Inflammatory macrophage treated with lipopolysaccharide for 1 hour (primary cell): ENCODE results near the gene ITGAE.
"Not testable (repeated sequence)": the region's sequence is repeated elsewhere in the genome, so short reads cannot be mapped to it uniquely, and the experiment has no call there.

ENCODE experiments used
- DNase-seq, 2 donors: peaks; one replicate each; pipeline ENCODE4 v3.0.0-alpha.2; 2020 to 2022

ITGAE gene

GRCh38 chr17:3800362-3801271 is at the start of gene ITGAE:
TSS of gene ITGAE (minus strand) at chr17:3801188. CDS start at chr17:3801144, 44 bp downstream.
- DNase-seq = peak; percentile 16 to 28

GRCh38 chr17:3848229-3848835 is 47.3 kb upstream of the ITGAE start:
- peak; percentile 21 to 31 for DNase-seq

GRCh38 chr17:3847165-3847670 is 46.2 kb upstream of the ITGAE start:
- DNase-seq = no peak

GRCh38 chr17:3846437-3847164 is 45.6 kb upstream of the ITGAE start:
- DNase-seq = no peak

- peak; percentile 90 to 99 for DNase-seq
Observed at GRCh38 chr17:3845621-3846436, 44.8 kb upstream of the ITGAE start, which contains the start of gene NCBP3. TSS of gene NCBP3 (minus strand) at chr17:3846246. CDS start at chr17:3846223, 23 bp downstream.

GRCh38 chr17:3845291-3845620 is 44.3 kb upstream of the ITGAE start:
- no peak for DNase-seq

GRCh38 chr17:3844556-3844955 is 43.6 kb upstream of the ITGAE start:
- DNase-seq = not testable (repeated sequence)

- DNase-seq = peak in 1 of 2 donors; percentile 35
Observed at GRCh38 chr17:3843935-3844516, 43.0 kb upstream of the ITGAE start.

- DNase-seq = no peak
Observed at GRCh38 chr17:3838206-3838605, 37.2 kb upstream of the ITGAE start.

- no peak for DNase-seq
Observed at GRCh38 chr17:3836551-3836950, 35.6 kb upstream of the ITGAE start.

- peak in 1 of 2 donors; percentile 17 for DNase-seq
Observed at GRCh38 chr17:3835410-3836229, 34.6 kb upstream of the ITGAE start.

GRCh38 chr17:3834811-3835210 is 33.8 kb upstream of the ITGAE start:
- DNase-seq = peak; percentile 74 to 85

GRCh38 chr17:3828852-3829232 is 27.9 kb upstream of the ITGAE start:
- no peak for DNase-seq

GRCh38 chr17:3828151-3828851 is 27.3 kb upstream of the ITGAE start:
- DNase-seq = no peak

- peak in 1 of 2 donors; percentile 94 for DNase-seq
Observed at GRCh38 chr17:3827124-3827773, 26.3 kb upstream of the ITGAE start.

GRCh38 chr17:3826191-3826590 is 25.2 kb upstream of the ITGAE start:
- DNase-seq = no peak

- no peak for DNase-seq
Observed at GRCh38 chr17:3821101-3821500, 20.1 kb upstream of the ITGAE start.

GRCh38 chr17:3818786-3819185 is 17.8 kb upstream of the ITGAE start:
- no peak for DNase-seq

GRCh38 chr17:3817851-3818605 is 17.0 kb upstream of the ITGAE start:
- DNase-seq = no peak
